OCI-LY7 (cell line): ENCODE data around the gene KCNQ1. TPM values are rescaled to one million over a fixed set of nuclear protein-coding genes. Genes with fewer than 3 reads are reported as not detected.

Experiments
- BruUV-seq: library from RNA; stranded (reverse); fragments of 400-500 nt; replicated peaks from 2 replicates; lab custom pipeline; 2021; lab: Mats Ljungman, UMichigan
- CTCF ChIA-PET: fragments of 300-600 bp; sonication (Branson Sonifier 250); formaldehyde crosslinking; loops from one replicate; lab custom pipeline; 2022; ENCODE audit warnings: antibody characterized with exemption; ENCODE audit not compliant: unreplicated experiment; lab: Charles Lee
- POLR2A ChIA-PET: fragments of 300-600 bp; sonication (Branson Sonifier 250); formaldehyde crosslinking; loops from one replicate; lab custom pipeline; 2022; ENCODE audit warnings: antibody characterized with exemption; lab: Charles Lee
- DNase-seq: peaks from one replicate; pipeline ENCODE4 v3.0.0-alpha.2; 2015; ENCODE audit warnings: low spot score
- H2AFZ ChIP-seq: fragments of 200-600 bp; sonication (generic), shearing (Covaris generic); 2 replicates; pipeline ENCODE4 v1.6.1; 2014; ENCODE audit warnings: mild to moderate bottlenecking, antibody characterized with exemption, low read length, moderate library complexity
- H3K27ac ChIP-seq: fragments of 200-600 bp; sonication (generic); 2 replicates; pipeline ENCODE4 v1.5.1; 2014; ENCODE audit warnings: mixed run types, low read depth, mild to moderate bottlenecking, moderate library complexity, low read length, inconsistent platforms; ENCODE audit not compliant: poor library complexity, severe bottlenecking
- H3K36me3 ChIP-seq: fragments of 200-600 bp; sonication (generic); 2 replicates; pipeline ENCODE4 v1.6.1; 2014; ENCODE audit warnings: mild to moderate bottlenecking, antibody characterized with exemption, low read length, moderate library complexity, mixed read lengths; ENCODE audit not compliant: insufficient read depth
- H3K4me1 ChIP-seq: fragments of 200-600 bp; sonication (generic); 2 replicates; pipeline ENCODE4 v1.5.1; 2014; ENCODE audit warnings: mild to moderate bottlenecking, low read length; ENCODE audit not compliant: insufficient read depth, poor library complexity, severe bottlenecking
- H3K4me2 ChIP-seq: fragments of 200-600 bp; sonication (generic); 2 replicates; pipeline ENCODE4 v1.6.1; 2014; ENCODE audit warnings: mild to moderate bottlenecking, low read length
- H3K4me3 ChIP-seq: fragments of 200-600 bp; sonication (generic); 2 replicates; pipeline ENCODE4 v1.5.1; 2014; ENCODE audit warnings: mild to moderate bottlenecking, low read depth, low read length; ENCODE audit not compliant: poor library complexity, severe bottlenecking
- H3K79me2 ChIP-seq: fragments of 200-600 bp; sonication (generic); 2 replicates; pipeline ENCODE4 v1.6.1; 2016; ENCODE audit warnings: low read depth, mild to moderate bottlenecking, low read length, moderate library complexity, mixed read lengths; ENCODE audit not compliant: insufficient read depth
- H3K9me2 ChIP-seq: fragments of 200-600 bp; sonication (generic); 2 replicates; pipeline ENCODE4 v1.6.1; 2016; ENCODE audit warnings: mild to moderate bottlenecking, low read length, mixed read lengths; ENCODE audit not compliant: insufficient read depth
- H3K9me3 ChIP-seq: fragments of 200-600 bp; sonication (generic); 2 replicates; pipeline ENCODE4 v1.6.1; 2014; ENCODE audit warnings: mild to moderate bottlenecking, mixed run types, low read length, mixed read lengths
- H4K20me1 ChIP-seq: fragments of 200-600 bp; sonication (generic); 2 replicates; pipeline ENCODE4 v1.6.1; 2014; ENCODE audit warnings: mild to moderate bottlenecking, antibody characterized with exemption, low read length, moderate library complexity, mixed read lengths; ENCODE audit not compliant: insufficient read depth
- EZH2phosphoT487 ChIP-seq: fragments of 200-600 bp; sonication (generic); IDR thresholded peaks from 2 replicates; pipeline ENCODE4 v1.6.1; 2018; ENCODE audit warnings: low read depth, borderline replicate concordance, mild to moderate bottlenecking, mixed run types, antibody characterized with exemption, low read length, moderate library complexity, mixed read lengths
- intact Hi-C: fragments of 100-400 bp; cut with micrococcal nuclease; formaldehyde crosslinking; loops from one replicate; pipeline ENCODE4 v1.10.0; 2022; ENCODE audit not compliant: unreplicated experiment
- total RNA-seq, 2 experiments: library from RNA; depleted of rRNA in 1 of 2; stranded (reverse); fragments of >200 nt in 1 of 2; shearing (Covaris generic) in 1 of 2; gene quantifications; 2 replicates each; pipeline ENCODE4 v1.2.3, GENCODE V29; 2014 to 2022
- TF ChIP-seq, protein P1 (sequence below): fragments of 200-600 bp; sonication (generic); conservative IDR thresholded peaks from 2 replicates; pipeline ENCODE4 v1.5.1; 2014; ENCODE audit warnings: mild to moderate bottlenecking, antibody characterized with exemption, low read length, moderate library complexity, mixed read lengths

The KCNQ1 gene
- total RNA-seq, 2 experiments from 2014 or later = 0.22 to 1.3 TPM

DNA sequence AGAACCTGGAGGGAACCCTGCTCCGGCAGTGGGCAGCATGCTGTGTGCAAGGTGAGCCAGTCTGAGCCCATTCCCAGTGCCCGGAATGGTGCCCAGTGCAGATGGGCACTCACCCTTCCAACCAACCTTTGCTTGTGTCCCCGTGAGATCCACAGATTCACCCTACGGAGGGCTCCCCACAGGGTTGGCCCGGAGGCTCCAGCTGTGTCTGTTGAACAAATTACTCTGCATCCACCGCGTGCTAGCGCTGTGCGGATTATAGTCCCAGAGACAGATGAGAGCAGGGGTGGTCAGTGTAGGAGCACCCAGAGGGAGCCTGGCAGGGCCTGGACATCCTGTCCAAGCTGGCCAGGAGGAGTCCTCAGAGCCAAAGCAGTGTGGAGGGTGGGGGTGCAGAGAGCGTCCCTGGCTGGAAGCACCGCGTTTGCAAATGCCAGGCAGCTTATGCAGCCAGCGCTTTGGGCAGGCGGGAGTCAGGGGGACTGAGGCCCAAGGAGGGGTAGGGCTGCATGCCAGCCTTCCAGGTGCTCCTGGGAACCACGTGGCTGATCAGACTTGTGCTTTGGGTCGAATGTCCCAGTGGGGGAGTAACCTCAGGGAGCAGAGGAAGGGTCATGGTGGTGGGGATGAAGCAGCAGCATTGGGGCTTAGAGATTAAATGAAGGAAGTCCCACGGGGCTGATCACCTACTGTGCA lies 80.5 kb downstream of the KCNQ1 start:
- intact Hi-C loops = no loop called here
- ChIA-PET CTCF (no interaction called here), POLR2A (no interaction called here)
- H3K79me2 ChIP-seq = no peaks in the 10 kb centered on the region
- BruUV-seq = no TSS peak
- H3K4me2 ChIP-seq = no peak overlapping the region
- H2AFZ ChIP-seq = no peak overlapping the region
- no peaks in the 10 kb centered on the region for H3K9me3 ChIP-seq
- H3K4me1 ChIP-seq = peaks cover 17% of the 10 kb centered on the region
- DNase-seq = no peak
- H3K27ac ChIP-seq = no peak overlapping the region
- TF ChIP-seq EZH2phosphoT487 = no peak
- TF ChIP-seq, protein P1, sequence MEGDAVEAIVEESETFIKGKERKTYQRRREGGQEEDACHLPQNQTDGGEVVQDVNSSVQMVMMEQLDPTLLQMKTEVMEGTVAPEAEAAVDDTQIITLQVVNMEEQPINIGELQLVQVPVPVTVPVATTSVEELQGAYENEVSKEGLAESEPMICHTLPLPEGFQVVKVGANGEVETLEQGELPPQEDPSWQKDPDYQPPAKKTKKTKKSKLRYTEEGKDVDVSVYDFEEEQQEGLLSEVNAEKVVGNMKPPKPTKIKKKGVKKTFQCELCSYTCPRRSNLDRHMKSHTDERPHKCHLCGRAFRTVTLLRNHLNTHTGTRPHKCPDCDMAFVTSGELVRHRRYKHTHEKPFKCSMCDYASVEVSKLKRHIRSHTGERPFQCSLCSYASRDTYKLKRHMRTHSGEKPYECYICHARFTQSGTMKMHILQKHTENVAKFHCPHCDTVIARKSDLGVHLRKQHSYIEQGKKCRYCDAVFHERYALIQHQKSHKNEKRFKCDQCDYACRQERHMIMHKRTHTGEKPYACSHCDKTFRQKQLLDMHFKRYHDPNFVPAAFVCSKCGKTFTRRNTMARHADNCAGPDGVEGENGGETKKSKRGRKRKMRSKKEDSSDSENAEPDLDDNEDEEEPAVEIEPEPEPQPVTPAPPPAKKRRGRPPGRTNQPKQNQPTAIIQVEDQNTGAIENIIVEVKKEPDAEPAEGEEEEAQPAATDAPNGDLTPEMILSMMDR = no peak
- H3K36me3 ChIP-seq = no peaks in the 10 kb centered on the region
- H4K20me1 ChIP-seq = no peaks in the 10 kb centered on the region
- no peak overlapping the region for H3K4me3 ChIP-seq
- H3K9me2 ChIP-seq = no peaks in the 10 kb centered on the region

DNA sequence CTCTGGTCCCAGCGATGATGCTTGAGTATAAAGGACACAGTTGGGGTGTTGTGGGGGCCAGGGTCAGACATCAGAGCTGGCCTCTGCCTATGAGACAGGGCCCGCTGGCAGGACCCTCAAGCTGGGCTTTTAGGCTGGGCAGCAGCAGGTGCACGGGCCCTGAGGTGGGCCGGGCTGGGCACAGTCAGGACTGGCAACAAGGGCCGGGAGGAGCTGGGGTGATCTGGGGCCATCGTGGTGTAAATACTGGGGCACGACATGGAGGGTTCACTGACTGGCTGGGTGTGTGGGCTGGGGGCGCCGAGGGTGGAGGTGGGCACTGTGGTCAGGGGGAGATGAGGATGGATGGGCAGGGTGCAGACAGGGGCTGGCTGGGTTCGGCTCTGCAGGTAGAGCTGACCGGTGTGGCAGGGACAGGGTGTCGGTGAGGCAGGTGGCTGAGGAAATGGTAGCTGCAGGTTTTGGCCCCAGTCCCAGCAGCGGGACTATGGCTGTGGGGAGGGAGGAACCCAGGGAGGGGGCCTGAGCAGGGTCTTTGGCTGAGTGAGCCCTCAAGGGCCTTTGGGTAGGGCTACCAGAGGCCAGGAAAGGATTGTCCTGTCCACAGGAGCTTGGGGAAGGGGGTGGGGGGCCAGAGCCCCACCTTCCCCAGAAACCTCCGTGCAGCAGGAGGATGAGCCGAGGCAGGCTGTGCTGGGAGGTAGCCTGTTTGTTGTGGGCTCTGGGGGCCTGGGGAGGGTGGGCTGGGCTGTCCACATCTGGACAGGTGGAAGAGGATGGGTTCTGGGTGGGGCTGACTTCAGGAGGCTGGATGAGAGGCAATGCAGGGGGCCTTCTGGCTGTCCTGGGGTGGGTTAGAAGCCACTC lies 81.4 kb downstream of the KCNQ1 start:
- no peak for DNase-seq
- Histone ChIP-seq H3K36me3 (no peaks in the 10 kb centered on the region), H4K20me1 (no peaks in the 10 kb centered on the region), H3K4me2 (peak overlapping the region; percentile 53; the same call in 1 of the 2 replicates), H3K9me2 (no peaks in the 10 kb centered on the region), H3K27ac (no peak overlapping the region), H2AFZ (no peak overlapping the region), H3K9me3 (no peaks in the 10 kb centered on the region), H3K4me1 (peaks cover 17% of the 10 kb centered on the region), H3K4me3 (no peak overlapping the region), H3K79me2 (no peaks in the 10 kb centered on the region)
- ChIA-PET POLR2A (interaction anchor here (0.6 kb wide), 1 partner anchor 1422 kb away, joined by 4 read pairs; no protein-coding TSS in a partner anchor), CTCF (no interaction called here)
- intact Hi-C loops = no loop called here
- no peak for TF ChIP-seq EZH2phosphoT487
- TF ChIP-seq, protein P1 = no peak
- BruUV-seq = no TSS peak
